KOPT-K1 (cell line): ENCODE results near the gene UBE2O.
"Not testable (repeated sequence)": the region's sequence is repeated elsewhere in the genome, so short reads cannot be mapped to it uniquely, and the experiment has no call there.

ENCODE experiments used
- H3K27ac ChIP-seq: fragments of 200-600 bp; sonication (generic); 2 replicates; pipeline ENCODE4 v1.5.1; 2016; ENCODE audit warnings: antibody characterized with exemption, mild to moderate bottlenecking, low read depth, low read length; ENCODE audit not compliant: poor library complexity, severe bottlenecking
- H3K36me3 ChIP-seq: fragments of 200-600 bp; sonication (generic); 2 replicates; pipeline ENCODE4 v1.5.1; 2017; ENCODE audit warnings: antibody characterized with exemption, mild to moderate bottlenecking, low read length, moderate library complexity; ENCODE audit not compliant: insufficient read depth
- H3K9me3 ChIP-seq: fragments of 200-600 bp; sonication (generic); 2 replicates; pipeline ENCODE4 v1.5.1; 2017; ENCODE audit warnings: antibody characterized with exemption, low read length, mild to moderate bottlenecking; ENCODE audit not compliant: insufficient read depth, poor library complexity, severe bottlenecking

The UBE2O gene

GRCh38 chr17:76359375-76359774, 93.6 kb downstream of the UBE2O start:
- no peaks in the 10 kb centered on the region for H3K36me3 ChIP-seq
- no peaks in the 10 kb centered on the region for H3K9me3 ChIP-seq
- H3K27ac ChIP-seq = no peak overlapping the region

- no peaks in the 10 kb centered on the region for H3K9me3 ChIP-seq
- H3K36me3 ChIP-seq = no peaks in the 10 kb centered on the region
- no peak overlapping the region for H3K27ac ChIP-seq
Observed at GRCh38 chr17:76357597-76358158, 95.3 kb downstream of the UBE2O start.

GRCh38 chr17:76356803-76357456, 96.0 kb downstream of the UBE2O start:
- Histone ChIP-seq H3K27ac (no peak overlapping the region), H3K36me3 (no peaks in the 10 kb centered on the region), H3K9me3 (no peaks in the 10 kb centered on the region)

- no peak overlapping the region for H3K27ac ChIP-seq
- H3K9me3 ChIP-seq = no peaks in the 10 kb centered on the region
- no peaks in the 10 kb centered on the region for H3K36me3 ChIP-seq
Observed at GRCh38 chr17:76354747-76355310, 98.1 kb downstream of the UBE2O start.

DNA sequence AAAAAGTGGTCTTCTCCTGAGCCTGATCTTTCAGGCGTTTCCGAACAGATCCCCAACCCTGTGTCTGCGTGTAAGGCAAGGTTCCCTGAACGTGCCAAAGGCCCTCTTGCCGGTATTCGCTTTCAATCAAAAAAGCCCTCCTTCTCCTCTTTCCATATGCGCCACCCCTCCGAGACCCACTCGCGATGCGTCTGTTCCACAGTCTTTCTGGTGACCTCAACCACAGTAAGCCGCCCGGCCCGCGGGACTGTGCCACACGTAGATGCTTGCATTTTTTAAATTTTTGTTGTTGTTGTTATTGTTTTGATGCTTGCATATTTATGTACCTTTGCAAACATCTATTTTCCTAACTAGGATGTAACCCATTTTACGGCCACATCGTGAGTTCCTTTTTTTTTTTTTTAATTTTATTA, 98.6 kb downstream of the UBE2O start:
- no peaks in the 10 kb centered on the region for H3K9me3 ChIP-seq
- H3K27ac ChIP-seq = peak overlapping the region; percentile 88
- H3K36me3 ChIP-seq = no peaks in the 10 kb centered on the region

DNA sequence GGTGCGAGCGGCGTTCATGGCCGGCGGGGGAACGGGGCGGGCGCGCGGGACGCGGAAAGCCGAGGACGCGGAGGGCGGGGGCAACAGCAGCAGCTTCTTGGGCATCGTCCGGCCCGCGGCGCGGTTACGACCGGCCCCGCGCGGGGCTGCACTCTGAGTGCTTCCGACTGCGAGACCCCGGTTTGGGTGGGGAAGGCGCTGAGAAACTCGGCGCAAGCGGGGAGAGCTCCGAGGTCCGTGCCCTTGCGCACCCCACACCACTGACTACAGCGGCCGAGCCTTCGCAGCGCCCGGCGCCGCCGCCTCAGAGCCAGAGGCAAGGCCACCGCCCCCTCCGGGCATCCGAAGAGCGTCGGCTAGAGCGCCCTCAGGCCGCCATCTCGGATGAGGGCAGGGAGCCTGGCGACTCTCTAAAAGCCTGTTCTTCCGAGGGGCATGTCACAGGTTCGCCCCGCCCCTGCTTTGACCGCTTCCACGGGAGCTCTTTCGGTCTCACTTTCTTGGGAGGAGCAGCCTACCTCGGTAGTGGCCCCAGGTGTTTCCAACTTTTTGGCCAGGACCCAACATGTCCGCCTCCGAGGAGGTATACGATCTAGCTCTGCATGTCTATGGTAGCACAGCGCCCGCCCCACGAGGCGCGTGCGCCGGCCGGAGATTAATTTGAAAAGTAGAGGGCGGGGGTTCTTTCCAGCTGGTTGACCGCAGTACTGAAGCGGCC, 99.2 kb downstream of the UBE2O start, which contains the start of gene PRPSAP1:
Gene PRPSAP1 (minus strand): TSS at position 318 of the 718 bp plus-strand sequence. CDS start 213 bp downstream, at position 105.
- peak within 1 kb of the TSS; percentile 88 for H3K27ac ChIP-seq
- no peaks in the 10 kb centered on the region for H3K36me3 ChIP-seq
- no peaks in the 10 kb centered on the region for H3K9me3 ChIP-seq

- H3K36me3 ChIP-seq = no peaks in the 10 kb centered on the region
- H3K9me3 ChIP-seq = no peaks in the 10 kb centered on the region
- H3K27ac ChIP-seq = peak overlapping the region; percentile 88
Observed at GRCh38 chr17:76353004-76353598, 99.9 kb downstream of the UBE2O start.

GRCh38 chr17:76351526-76352071, 101.4 kb downstream of the UBE2O start:
- Histone ChIP-seq H3K36me3 (peaks cover 13% of the 10 kb centered on the region), H3K9me3 (no peaks in the 10 kb centered on the region), H3K27ac (no peak overlapping the region)

DNA sequence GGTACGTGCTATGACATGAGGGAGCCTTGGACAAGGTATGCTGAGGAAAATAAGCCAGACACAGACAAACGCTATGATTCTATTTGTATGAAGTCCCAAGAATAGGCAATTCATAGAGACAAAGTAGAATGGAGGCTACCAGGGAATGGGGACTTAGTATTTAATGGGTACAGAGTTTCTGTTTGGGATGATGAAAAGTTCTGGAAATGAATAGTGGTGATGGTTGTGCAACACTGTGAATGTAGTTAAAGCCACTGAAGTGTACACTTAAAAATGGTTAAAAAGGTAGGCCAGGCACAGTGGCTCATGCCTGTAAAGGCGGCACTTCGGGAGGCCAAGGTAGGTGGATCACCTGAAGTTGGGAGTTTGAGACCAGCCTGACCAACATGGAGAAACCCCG, 102.5 kb downstream of the UBE2O start:
- H3K36me3 ChIP-seq = peaks cover 25% of the 10 kb centered on the region
- no peaks in the 10 kb centered on the region for H3K9me3 ChIP-seq
- no peak overlapping the region for H3K27ac ChIP-seq

DNA sequence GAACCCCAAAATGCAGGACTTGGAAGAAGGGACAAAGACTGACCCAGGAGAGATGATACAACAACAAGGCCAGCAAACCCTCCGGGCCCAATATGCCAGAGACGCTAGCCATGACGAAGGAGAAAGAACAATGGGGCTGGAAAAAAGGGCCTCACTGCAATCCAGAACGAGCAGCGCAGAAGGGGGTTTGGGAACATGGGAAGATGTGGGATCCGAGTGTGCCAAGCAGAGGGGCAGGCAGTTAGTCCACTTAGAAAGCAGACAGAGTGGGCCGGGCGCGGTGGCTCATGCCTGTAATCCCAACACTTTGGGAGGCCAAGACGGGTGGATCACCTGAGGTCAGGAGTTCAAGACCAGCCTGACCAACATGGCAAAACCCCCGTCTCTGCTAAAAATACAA, 106.0 kb downstream of the UBE2O start:
- not testable (repeated sequence) for H3K9me3 ChIP-seq, H3K27ac ChIP-seq
- H3K36me3 ChIP-seq = peaks cover 58% of the 10 kb centered on the region

DNA sequence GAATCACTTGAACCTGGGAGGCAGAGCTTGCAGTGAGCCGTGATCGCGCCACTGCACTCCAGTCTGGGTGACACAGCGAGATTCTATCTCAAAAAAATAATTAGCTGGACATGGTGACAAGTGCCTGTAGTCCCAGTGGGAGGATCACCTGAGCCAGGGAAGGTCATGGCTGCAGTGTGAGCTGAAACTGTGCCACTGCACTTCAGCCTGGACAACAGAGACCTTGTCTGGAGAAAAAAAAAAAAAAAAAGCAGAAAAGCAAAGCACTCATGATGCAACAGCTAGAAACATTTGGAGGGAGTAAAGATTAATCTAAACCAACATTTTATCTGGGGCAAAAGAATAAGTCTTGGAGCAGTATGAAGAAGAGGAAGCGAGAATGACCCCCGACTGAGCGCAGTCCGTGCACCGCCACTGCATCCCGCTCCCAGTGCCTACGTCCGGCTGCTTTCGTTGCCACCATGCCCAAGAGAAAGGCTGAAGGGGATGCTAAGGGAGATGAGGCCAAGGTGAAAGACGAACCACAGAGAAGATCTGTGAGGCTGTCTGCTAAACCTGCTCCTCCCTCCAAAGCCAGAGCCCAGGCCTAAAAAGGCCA, 107.5 kb downstream of the UBE2O start:
- H3K36me3 ChIP-seq = peaks cover 72% of the 10 kb centered on the region
- no peaks in the 10 kb centered on the region for H3K9me3 ChIP-seq
- H3K27ac ChIP-seq = no peak overlapping the region

DNA sequence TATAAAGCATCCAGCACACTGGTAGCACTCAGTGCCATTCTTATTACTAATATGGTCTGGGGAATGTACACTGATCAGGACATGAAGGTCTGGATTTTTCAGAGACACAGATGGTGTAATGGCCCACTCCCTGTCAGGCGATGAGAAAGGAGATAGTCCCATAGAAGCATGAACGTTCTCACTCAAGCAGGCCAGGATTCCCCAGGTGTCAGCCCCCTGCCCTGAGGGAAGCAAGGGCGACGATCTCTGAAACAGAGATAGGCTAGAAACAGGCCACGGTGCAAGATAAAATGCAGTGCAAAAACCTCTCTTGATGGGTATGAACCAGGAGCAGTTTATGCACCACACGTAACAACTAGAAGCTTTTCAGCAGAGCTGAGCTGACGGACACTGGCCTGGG, 109.8 kb downstream of the UBE2O start:
- Histone ChIP-seq H3K36me3 (peaks cover 88% of the 10 kb centered on the region), H3K27ac (no peak overlapping the region), H3K9me3 (no peaks in the 10 kb centered on the region)

DNA sequence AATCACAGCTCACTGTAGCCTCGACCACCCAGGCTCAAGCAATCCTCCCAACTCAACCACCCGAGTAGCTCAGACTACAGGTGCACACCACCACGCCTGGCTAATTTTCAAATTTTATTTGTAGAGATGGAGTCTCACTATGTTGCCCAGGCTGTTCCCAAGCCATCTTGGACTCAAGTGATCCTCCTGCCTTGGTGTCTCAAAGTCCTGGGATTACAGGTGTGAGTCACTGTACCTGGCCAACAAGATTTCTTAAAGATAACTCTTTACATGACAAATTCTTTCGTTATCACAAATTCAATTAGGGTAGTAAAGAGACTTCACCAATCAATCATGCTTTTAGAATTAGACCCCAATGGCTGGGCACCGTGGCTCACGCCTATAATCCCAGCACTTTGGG, 111.7 kb downstream of the UBE2O start:
- no peak overlapping the region for H3K27ac ChIP-seq
- H3K9me3 ChIP-seq = no peaks in the 10 kb centered on the region
- peaks cover 72% of the 10 kb centered on the region for H3K36me3 ChIP-seq
